NK-92 (cell line): Measurements from ENCODE around the gene ORM1.
"Not testable (repeated sequence)": the region's sequence is repeated elsewhere in the genome, so short reads cannot be mapped to it uniquely, and the experiment has no call there.

Experiments used
- DNase-seq: peaks from one replicate; lab custom pipeline; 2025; ENCODE audit not compliant: unreplicated experiment; lab: John Stamatoyannopoulos, UW

The ORM1 gene

DNA sequence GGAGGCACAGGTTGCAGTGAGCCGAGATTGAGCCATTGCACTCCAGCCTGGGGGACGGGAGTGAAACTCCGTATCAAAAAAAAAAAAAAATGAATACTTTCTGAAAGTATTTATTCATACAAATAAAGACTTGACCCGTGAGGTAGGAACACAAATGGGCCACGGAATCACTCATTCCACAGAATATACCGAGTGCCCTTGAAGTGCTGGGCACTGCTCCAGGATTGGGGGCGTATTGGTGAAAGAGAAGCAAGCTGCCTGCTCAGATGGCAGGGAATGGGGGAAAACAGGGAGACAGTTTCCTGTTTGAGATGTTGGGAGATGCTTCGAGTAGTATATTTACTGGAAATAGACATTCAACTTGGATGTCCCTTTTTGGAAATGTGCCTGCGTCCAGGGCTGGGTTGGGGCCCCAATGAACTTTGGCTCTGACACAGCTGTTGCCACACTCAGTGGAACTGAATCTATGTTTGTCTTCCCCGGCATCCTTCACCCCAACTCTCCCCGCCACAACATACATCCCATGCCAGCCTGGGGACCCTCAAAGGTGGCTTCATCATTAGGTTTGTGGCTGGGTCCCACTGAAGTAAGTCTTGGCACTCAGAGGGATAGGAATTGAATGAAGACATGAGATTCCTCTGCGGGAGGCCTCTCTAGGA is 609 bp upstream of the ORM1 start:
- not testable (repeated sequence) for DNase-seq

DNA sequence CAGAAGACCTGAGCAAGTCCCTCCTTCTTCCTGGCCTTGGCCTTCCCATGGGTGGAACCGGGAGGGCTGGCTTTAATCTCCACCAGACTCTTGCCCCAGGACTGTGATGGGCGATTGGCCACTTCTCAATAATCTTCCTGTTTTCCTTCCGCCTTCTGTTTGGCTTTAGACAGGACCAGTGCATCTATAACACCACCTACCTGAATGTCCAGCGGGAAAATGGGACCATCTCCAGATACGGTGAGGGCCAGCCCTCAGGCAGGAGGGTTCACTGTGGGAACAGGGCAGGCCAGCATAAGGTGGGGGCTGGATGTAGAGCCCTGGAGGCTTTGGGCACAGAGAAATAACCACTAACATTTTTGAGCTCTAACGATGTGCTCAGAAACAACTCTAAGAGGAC is 951 bp downstream of the ORM1 start:
- not testable (repeated sequence) for DNase-seq

DNA sequence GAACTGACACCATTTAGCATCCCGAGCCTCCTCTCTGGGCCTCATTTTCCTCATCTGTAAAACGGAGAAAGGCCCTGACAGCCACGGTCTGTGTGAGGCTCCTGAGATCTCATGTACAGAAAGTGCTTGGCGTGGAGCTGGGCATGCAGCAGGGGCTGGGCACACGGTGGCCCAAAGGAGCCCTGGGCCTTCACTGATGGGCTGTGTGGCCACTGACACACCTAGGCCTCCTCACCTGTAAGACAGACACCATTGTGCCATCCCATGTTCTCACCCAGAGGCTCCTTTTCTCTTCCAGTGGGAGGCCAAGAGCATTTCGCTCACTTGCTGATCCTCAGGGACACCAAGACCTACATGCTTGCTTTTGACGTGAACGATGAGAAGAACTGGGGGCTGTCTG is 1.6 kb downstream of the ORM1 start:
- no peak for DNase-seq

DNA sequence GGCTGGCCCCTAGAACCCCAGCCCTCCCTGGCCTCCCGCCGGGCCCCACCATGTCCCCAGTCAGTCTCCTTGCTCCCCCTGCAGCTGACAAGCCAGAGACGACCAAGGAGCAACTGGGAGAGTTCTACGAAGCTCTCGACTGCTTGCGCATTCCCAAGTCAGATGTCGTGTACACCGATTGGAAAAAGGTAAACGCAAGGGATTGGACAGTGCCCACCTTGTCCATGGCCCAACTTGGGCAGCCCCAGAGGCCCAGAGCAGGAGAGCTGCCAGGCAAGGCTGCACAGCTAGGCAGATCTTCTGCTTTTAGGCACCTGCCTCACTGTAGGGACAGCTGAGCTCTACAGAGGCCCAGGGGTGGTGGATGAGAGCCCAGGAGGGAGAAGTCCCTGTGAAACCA is 2.1 kb downstream of the ORM1 start:
- DNase-seq, result not testable (repeated sequence)

DNA sequence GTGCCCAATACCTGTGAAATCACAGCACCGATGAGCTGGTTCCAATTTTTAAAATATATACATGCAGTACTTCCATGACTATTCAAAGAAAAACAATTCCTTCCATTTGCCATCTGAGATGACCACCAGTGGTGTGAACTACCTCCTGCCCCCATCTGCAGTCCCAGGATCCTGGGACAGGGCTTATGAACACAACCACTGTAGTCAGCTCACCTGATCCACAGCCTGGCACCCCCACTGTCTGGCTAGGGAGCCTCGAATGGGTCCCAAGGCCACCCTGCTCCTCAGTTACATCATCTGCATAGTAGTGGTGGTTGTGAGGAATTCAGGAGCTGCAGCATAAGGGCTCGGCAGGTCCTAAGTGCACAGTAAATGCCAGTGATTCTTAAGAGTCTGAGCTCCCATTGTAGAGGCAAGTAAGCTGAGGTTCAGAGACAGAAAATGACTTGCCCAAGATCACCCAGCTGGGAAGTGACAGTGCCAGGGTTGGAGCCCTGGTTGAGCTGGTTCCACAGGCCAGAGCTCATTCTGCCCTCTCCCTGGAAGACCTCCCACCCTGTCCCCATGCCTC is 2.9 kb downstream of the ORM1 start:
- DNase-seq, result not testable (repeated sequence)

DNA sequence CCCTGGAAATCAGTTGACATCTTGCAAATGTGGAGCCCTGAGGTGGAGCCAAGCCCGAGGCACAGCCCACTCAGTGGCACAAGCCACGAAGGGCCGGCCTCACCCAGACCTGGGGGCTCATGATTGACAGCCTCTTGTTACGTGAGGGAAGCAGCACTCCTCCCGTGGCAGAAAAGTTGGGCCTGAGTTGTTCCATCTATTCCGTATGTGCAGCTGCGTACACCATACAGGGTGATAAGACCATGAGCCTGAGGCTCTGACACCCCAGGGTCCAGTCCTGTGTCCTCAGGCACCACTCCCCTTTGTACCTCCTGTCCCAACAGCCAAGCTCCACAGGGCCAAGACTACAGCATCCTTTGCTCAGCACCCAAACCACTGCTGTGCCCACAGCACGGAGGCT is 4.9 kb downstream of the ORM1 start:
- DNase-seq, result no peak

DNA sequence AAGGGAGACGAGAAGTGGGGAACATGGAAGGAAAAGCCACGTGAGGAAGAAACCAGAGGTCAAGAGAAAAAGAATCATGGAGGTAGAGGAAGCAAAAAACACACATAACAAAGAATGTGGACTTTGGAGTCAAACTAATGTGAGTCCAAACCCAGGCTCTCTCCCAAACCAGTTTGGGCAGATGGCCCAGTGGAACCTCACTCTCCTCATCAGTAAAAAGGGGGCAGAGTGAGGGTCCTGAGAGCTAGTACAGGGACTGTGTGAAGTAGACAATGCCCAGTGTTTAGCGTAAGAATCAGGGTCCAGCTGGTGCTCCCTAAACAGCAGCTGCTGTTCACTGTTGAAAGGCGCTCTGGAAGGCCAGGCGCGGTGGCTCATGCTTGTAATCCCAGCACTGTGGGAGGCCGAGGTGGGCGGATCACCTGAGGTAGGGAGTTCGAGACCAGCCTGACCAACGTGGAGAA is 5.5 kb downstream of the ORM1 start:
- DNase-seq, result not testable (repeated sequence)

DNA sequence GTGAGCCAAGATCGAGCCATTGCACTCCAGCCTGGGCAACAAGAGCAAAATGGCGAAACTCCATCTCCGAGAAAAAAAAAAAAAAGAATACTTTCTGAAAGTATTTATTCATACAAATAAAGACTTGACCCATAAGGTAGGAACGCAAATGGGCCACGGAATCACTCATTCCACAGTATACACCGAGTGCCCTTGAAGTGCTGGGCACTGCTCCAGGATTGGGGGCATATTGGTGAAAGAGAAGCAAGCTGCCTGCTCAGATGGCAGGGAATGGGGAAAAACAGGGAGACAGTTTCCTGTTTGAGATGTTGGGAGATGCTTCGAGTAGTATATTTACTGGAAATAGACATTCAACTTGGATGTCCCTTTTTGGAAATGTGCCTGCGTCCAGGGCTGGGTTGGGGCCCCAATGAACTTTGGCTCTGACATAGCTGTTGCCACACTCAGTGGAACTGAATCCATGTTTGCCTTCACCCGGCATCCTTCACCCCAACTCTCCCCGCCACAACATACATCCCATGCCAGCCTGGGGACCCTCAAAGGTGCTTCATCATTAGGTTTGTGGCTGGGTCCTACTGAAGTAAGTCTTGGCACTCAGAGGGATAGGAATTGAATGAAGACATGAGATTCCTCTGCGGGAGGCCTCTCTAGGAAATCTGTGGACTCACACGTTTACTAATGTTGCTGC is 6.2 kb downstream of the ORM1 start:
- not testable (repeated sequence) for DNase-seq

DNA sequence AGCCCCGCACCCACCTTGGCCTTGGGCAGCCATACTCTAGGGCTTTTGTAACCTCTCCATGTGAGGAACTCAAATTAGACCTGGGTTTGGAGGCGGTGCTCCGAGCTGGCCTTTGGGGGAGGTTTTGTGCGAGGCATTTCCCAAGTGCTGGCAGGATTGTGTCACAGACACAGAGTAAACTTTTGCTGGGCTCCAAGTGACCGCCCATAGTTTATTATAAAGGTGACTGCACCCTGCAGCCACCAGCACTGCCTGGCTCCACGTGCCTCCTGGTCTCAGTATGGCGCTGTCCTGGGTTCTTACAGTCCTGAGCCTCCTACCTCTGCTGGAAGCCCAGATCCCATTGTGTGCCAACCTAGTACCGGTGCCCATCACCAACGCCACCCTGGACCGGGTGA is 6.7 kb downstream of the ORM1 start, which contains the start of gene ORM2:
ORM2 (plus strand) TSS at position 245 of the 398 bp plus-strand sequence; CDS start at position 281, 36 bp downstream.
- DNase-seq, result not testable (repeated sequence)

DNA sequence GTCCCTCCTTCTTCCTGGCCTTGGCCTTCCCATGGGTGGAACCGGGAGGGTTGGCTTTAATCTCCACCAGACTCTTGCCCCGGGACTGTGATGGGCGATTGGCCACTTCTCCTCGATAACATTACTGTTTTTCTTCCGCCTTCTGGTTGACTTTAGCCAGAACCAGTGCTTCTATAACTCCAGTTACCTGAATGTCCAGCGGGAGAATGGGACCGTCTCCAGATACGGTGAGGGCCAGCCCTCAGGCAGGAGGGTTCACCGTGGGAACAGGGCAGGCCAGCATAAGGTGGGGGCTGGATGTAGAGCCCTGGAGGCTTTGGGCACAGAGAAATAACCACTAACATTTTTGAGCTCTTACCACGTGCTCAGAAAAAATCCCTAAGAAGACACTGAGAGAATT is 7.7 kb downstream of the ORM1 start:
- no peak for DNase-seq

DNA sequence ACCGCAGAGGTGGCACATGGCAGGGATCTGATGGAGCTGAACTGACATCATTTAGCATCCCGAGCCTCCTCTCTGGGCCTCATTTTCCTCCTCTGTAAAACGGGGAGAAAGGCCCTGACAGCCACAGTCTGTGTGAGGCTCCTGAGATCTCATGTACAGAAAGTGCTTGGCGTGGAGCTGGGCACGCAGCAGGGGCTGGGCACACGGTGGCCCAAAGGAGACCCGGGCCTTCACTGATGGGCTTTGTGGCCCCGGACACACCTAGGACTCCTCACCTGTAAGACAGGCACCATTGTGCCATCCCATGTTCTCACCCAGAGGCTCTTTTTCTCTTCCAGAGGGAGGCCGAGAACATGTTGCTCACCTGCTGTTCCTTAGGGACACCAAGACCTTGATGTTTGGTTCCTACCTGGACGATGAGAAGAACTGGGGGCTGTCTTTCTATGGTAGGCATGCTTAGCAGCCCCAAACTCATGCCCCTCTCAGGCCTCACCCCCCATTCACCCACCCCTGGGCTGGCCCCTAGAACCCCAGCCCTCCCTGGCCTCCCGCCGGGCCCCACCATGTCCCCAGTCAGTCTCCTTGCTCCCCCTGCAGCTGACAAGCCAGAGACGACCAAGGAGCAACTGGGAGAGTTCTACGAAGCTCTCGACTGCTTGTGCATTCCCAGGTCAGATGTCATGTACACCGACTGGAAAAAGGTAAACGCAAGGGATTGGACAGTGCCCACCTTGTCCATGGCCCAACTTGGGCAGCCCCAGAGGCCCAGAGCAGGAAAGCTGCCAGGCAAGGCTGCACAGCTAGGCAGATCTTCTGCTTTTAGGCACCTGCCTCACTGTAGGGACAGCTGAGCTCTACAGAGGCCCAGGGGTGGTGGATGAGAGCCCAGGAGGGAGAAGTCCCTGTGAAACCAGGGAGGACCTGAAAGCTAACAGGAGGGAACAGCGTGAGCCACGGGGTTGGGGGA is 8.6 kb downstream of the ORM1 start:
- DNase-seq, result not testable (repeated sequence)

DNA sequence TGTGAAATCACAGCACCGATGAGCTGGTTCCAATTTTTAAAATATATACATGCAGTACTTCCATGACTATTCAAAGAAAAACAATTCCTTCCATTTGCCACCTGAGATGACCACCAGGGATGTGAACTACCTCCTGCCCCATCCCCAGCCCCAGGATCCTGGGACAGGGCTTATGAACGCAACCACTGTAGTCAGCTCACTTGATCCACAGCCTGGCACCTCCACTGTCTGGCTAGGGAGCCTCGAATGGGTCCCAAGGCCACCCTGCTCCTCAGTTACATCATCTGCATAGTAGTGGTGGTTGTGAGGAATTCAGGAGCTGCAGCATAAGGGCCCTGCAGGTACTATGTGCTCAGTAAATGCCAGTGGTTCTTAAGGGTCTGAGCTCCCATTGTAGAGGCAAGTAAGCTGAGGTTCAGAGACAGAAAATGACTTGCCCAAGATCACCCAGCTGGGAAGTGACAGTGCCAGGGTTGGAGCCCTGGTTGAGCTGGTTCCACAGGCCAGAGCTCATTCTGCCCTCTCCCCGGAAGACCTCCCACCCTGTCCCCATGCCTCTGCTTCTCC is 9.7 kb downstream of the ORM1 start:
- DNase-seq, result not testable (repeated sequence)

DNA sequence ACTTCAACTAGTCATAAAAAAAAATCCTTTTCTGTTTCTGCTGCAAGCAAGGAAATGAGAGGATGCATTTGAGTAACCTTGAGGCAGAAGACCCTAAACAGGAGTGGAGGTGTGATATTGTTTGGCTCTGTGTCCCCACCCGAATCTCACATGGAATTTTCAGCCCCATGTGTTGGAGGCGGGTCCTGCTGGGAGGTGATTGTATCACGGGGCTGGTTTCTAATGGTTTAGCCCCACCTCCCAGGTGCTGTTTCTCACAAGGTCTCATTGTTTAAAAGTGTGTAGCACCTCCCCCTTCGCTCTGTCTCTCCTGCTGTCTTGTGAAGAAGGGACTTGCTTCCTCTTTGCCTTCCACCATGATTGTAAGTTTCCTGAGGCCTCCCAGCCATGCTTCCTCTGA is 10.8 kb downstream of the ORM1 start:
- not testable (repeated sequence) for DNase-seq

DNA sequence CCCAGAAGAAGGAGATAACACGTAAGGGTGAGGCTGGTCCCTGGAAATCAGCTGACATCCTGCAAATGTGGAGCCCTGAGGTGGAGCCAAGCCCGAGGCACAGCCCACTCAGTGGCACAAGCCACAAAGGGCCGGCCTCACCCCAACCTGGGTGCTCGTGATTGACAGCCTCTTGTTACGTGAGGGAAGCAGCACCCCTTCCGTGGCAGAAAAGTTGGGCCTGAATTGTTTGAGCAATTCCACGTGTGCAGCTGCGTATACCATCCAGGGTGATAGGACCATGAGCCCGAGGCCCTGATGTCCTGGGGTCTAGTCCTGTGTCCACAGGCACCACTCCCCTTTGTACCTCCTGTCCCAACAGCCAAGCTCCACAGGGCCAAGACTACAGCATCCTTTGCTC is 11.6 kb downstream of the ORM1 start:
- DNase-seq, result no peak

DNA sequence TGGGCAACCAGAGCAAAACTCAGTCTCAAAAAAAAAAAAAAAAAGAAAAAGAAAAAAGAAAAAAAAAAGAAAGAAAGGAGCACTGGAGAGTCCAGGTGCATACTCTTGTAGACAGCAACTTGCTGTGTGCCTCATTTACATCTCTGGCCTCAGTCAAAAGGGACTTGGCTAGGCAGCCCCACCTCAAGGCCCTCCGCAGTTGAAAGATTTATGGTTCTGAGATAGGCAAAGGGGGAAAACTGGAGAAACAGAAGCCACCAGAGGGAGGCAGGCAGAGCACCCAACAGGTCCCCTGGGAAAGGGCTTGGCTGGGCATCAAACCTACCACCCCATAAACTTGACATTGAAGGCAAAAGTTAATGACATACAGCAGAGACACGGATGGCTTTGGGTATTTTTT is 12.8 kb downstream of the ORM1 start:
- DNase-seq, result no peak

DNA sequence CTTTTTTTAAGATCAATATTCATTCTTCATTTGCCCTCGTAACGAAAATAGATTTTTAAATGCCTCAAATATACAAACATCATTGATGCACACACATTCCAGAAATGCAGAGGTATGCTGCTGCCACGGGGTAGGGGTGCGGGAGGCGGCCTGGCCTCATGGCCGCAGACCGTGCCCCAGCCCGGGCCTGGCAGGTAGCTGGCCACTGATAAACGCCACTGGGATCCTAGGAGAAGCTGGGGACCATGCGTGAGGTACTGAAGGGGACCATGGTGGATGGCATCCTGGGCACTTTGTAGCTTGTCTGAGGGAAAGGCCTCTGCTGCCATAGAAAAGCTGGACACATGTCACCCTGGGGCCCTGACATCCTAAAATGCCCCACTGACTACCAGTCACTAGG is 13.3 kb downstream of the ORM1 start:
- no peak for DNase-seq

DNA sequence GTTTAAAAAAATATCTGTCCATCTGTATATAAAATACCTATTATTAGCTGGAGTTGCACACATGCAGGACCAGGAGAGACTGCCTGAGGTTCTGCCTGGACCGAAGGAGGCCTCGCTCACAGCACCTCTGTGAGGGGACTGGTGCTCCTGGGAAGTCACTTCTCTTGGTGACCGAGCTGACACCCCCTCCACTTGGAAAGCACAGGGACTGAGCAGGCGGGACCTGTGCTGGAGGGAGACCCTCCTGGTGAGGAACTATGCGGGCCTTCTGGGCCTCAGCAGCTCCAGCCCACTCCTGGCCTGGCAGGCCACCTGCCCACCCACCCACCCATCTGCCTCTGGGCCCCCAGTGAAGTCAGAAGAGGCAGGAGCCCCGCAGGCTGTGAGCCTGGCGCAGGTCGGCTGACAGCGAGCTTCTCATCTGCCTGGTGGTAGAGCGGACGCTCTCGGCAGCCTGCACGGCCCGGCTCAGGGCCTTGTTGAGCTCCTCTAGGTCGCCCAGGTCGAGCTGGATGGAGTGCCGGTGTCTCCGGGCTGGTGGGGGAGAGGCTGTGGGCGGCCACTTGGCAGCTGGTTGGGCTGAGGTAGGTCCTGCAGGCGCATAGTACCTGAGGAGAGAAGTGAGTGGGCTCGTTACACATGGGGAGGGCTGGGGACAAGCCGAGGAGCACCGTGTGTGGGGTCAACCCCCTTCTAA is 13.9 kb downstream of the ORM1 start:
- no peak for DNase-seq

DNA sequence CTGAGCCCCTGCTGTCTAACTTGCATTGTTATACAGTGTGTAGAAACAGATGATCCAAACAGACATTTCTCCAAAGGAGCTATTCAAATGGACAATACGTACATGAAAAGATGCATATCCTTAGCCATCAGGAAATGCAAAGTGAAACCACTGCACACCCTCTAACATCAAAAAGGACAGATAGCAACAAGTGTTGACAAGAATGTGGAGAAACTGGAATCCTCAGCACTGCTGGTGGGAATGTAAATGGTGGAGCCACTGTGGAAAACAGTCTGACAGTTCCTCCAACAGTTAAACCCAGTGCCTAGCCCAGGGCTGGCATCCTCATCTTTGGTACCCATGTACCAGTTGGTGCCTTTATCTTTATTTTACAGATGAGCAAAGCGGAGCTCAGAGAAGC is 15.3 kb downstream of the ORM1 start:
- DNase-seq, result no peak

DNA sequence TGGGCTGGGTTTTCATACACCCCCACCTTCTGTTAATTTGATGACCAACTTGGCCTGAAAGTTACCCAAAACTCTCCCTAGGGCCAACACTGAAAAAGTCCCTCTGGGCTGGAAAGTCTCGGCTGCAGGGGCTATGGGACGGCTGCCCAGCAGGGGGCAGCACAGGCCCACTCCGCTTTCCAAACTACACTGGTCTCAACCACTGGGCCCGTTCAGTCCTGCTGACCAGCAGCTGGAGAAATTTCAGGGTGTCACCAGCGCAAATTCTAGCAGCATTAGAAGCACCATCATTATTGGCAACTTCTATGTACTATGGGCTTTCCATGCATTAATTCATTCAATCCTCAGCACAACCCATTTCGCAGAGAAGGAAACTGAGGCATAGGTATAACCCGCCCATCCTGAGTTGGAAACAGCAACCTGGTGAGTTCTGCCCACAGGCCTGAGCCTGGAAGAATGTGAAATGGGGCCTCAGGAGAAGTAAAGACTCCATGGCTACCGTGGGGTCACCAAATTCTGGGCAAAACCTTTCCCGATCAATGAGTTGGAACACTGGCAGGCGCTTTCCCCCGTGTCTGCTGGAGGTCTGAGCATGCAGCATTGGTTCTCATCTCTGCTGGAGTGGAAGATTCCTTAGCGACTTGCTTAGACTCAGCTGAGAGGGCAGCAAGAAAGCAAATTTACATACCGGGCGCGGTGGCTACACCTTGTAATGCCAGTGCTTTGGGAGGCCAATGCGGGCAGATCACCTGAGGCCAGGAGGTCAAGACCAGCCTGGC is 16.4 kb downstream of the ORM1 start:
- no peak for DNase-seq
